NT2/D1 (cell line): Measurements from ENCODE around the gene DGAT2.

Experiments used
- DNase-seq: peaks from one replicate; pipeline ENCODE4 v3.0.0-alpha.2; 2011; ENCODE audit warnings: low read depth, low spot score
- H3K27me3 ChIP-seq: 2 replicates; pipeline ENCODE4 v1.6.0; 2011; ENCODE audit warnings: mild to moderate bottlenecking; ENCODE audit not compliant: insufficient read length, insufficient read depth
- H3K36me3 ChIP-seq: 2 replicates; pipeline ENCODE4 v1.6.1; 2011; ENCODE audit warnings: mild to moderate bottlenecking, low read length, mixed read lengths; ENCODE audit not compliant: insufficient read depth, insufficient read length
- H3K4me1 ChIP-seq: 2 replicates; pipeline ENCODE4 v1.5.1; 2011; ENCODE audit not compliant: insufficient read depth, insufficient read length
- H3K4me3 ChIP-seq: 2 replicates; pipeline ENCODE4 v1.5.1; 2011; ENCODE audit warnings: low read depth; ENCODE audit not compliant: insufficient read length
- H3K9ac ChIP-seq: 2 replicates; pipeline ENCODE4 v1.6.0; 2011; ENCODE audit warnings: low read depth; ENCODE audit not compliant: insufficient read length
- H3K9me3 ChIP-seq: 2 replicates; pipeline ENCODE4 v1.5.1; 2011; ENCODE audit warnings: mild to moderate bottlenecking, low read length; ENCODE audit not compliant: insufficient read depth
- SUZ12 ChIP-seq: IDR thresholded peaks from 2 replicates; pipeline ENCODE4 v1.6.1; 2011; ENCODE audit not compliant: insufficient read length, insufficient read depth; ENCODE audit errors: extremely low read depth
- YY1 ChIP-seq: IDR thresholded peaks from 2 replicates; pipeline ENCODE4 v1.6.1; 2011; ENCODE audit not compliant: insufficient read length, insufficient read depth
- ZNF274 ChIP-seq: IDR thresholded peaks from 2 replicates; pipeline ENCODE4 v1.6.1; 2011; ENCODE audit warnings: mild to moderate bottlenecking, low read depth, low read length

Gene DGAT2

GRCh38 chr11:75809111-75809510 is 40.5 kb downstream of the DGAT2 start:
- H3K4me3 ChIP-seq, result no peak overlapping the region
- TF ChIP-seq YY1 (no peak), ZNF274 (no peak), SUZ12 (no peak)
- no peaks in the 10 kb centered on the region for H3K9me3 ChIP-seq
- no peaks in the 10 kb centered on the region for H3K4me1 ChIP-seq
- H3K36me3 ChIP-seq, result no peaks in the 10 kb centered on the region
- H3K9ac ChIP-seq, result no peak overlapping the region
- DNase-seq, result no peak
- H3K27me3 ChIP-seq, result no peaks in the 10 kb centered on the region

GRCh38 chr11:75809991-75810390 is 41.4 kb downstream of the DGAT2 start:
- no peak overlapping the region for H3K9ac ChIP-seq
- no peak for TF ChIP-seq SUZ12
- TF ChIP-seq ZNF274, result no peak
- TF ChIP-seq YY1, result no peak
- DNase-seq, result no peak
- H3K27me3 ChIP-seq, result no peaks in the 10 kb centered on the region
- H3K4me3 ChIP-seq, result no peak overlapping the region
- H3K4me1 ChIP-seq, result no peaks in the 10 kb centered on the region
- H3K36me3 ChIP-seq, result no peaks in the 10 kb centered on the region
- H3K9me3 ChIP-seq, result no peaks in the 10 kb centered on the region

GRCh38 chr11:75810637-75811390 is 42.2 kb downstream of the DGAT2 start:
- DNase-seq, result no peak
- Histone ChIP-seq H3K9me3 (no peaks in the 10 kb centered on the region), H3K27me3 (no peaks in the 10 kb centered on the region), H3K36me3 (no peaks in the 10 kb centered on the region), H3K4me3 (no peak overlapping the region), H3K9ac (no peak overlapping the region), H3K4me1 (no peaks in the 10 kb centered on the region)
- TF ChIP-seq YY1, result no peak

- H3K27me3 ChIP-seq, result no peaks in the 10 kb centered on the region
Observed at GRCh38 chr11:75811485-75811884, 42.9 kb downstream of the DGAT2 start.

GRCh38 chr11:75812542-75813040 is 44.0 kb downstream of the DGAT2 start:
- H3K36me3 ChIP-seq, result no peaks in the 10 kb centered on the region
- DNase-seq, result no peak
- H3K9ac ChIP-seq, result no peak overlapping the region
- no peaks in the 10 kb centered on the region for H3K9me3 ChIP-seq
- no peak overlapping the region for H3K4me3 ChIP-seq
- no peaks in the 10 kb centered on the region for H3K4me1 ChIP-seq
- no peaks in the 10 kb centered on the region for H3K27me3 ChIP-seq
- no peak for TF ChIP-seq ZNF274
- TF ChIP-seq YY1, result no peak
- TF ChIP-seq SUZ12, result no peak

More at GRCh38 chr11:75811485-75811884, 42.9 kb downstream of the DGAT2 start:
- TF ChIP-seq SUZ12 (no peak), YY1 (no peak), ZNF274 (no peak)
- Histone ChIP-seq H3K36me3 (no peaks in the 10 kb centered on the region), H3K9me3 (no peaks in the 10 kb centered on the region), H3K4me1 (no peaks in the 10 kb centered on the region), H3K9ac (no peak overlapping the region), H3K4me3 (no peak overlapping the region)
- DNase-seq, result no peak

- H3K4me3 ChIP-seq, result no peak overlapping the region
- no peaks in the 10 kb centered on the region for H3K27me3 ChIP-seq
- no peaks in the 10 kb centered on the region for H3K36me3 ChIP-seq
- no peak overlapping the region for H3K9ac ChIP-seq
- no peak for DNase-seq
- H3K4me1 ChIP-seq, result no peaks in the 10 kb centered on the region
- TF ChIP-seq SUZ12 (no peak), YY1 (no peak), ZNF274 (no peak)
- H3K9me3 ChIP-seq, result no peaks in the 10 kb centered on the region
Observed at GRCh38 chr11:75813124-75813523, 44.5 kb downstream of the DGAT2 start.

GRCh38 chr11:75813622-75814039 is 45.1 kb downstream of the DGAT2 start:
- DNase-seq, result no peak
- H3K9ac ChIP-seq, result peak overlapping the region; percentile 44
- H3K36me3 ChIP-seq, result no peaks in the 10 kb centered on the region
- TF ChIP-seq ZNF274, result no peak
- TF ChIP-seq YY1, result no peak
- no peak for TF ChIP-seq SUZ12
- no peaks in the 10 kb centered on the region for H3K27me3 ChIP-seq
- H3K9me3 ChIP-seq, result no peaks in the 10 kb centered on the region
- H3K4me3 ChIP-seq, result no peak overlapping the region
- H3K4me1 ChIP-seq, result no peaks in the 10 kb centered on the region
